Neural progenitor cell (in vitro differentiated cells): ENCODE data around the gene VPS35L. TPM values are rescaled to one million over a fixed set of nuclear protein-coding genes. Genes with fewer than 3 reads are reported as not detected.
A peak's percentile ranks its signal among the peaks of the same experiment; 100 is the strongest.

Experiments used
- DNase-seq: peaks from one replicate; pipeline ENCODE4 v3.0.0-alpha.2; 2016; ENCODE audit warnings: low spot score
- H2AFZ ChIP-seq: fragments of 200-600 bp; sonication (generic); replicated peaks from 2 replicates; pipeline ENCODE4 v1.6.1; 2016; ENCODE audit warnings: antibody characterized with exemption
- H3F3A ChIP-seq: fragments of 200-600 bp; sonication (generic); 2 replicates; pipeline ENCODE4 v1.6.1; 2016; ENCODE audit warnings: antibody characterized with exemption, low read depth
- H3K27ac ChIP-seq: fragments of 200-600 bp; sonication (generic); 2 replicates; pipeline ENCODE4 v1.5.1; 2016; ENCODE audit warnings: mild to moderate bottlenecking
- H3K27me3 ChIP-seq: fragments of 200-600 bp; sonication (generic); 2 replicates; pipeline ENCODE4 v1.6.1; 2016; ENCODE audit warnings: mild to moderate bottlenecking, moderate library complexity
- H3K36me3 ChIP-seq: fragments of 200-600 bp; sonication (generic); 2 replicates; pipeline ENCODE4 v1.5.1; 2016
- H3K4me1 ChIP-seq: fragments of 200-600 bp; sonication (generic); 2 replicates; pipeline ENCODE4 v1.6.1; 2016; ENCODE audit warnings: mixed run types
- H3K4me2 ChIP-seq: fragments of 200-600 bp; sonication (generic); 2 replicates; pipeline ENCODE4 v1.6.1; 2016
- H3K4me3 ChIP-seq: fragments of 200-600 bp; sonication (generic); 2 replicates; pipeline ENCODE4 v1.5.1; 2016
- H3K79me2 ChIP-seq: fragments of 200-600 bp; sonication (generic); 2 replicates; pipeline ENCODE4 v1.6.1; 2016; ENCODE audit warnings: low read depth
- H3K9ac ChIP-seq: fragments of 200-600 bp; sonication (generic); 2 replicates; pipeline ENCODE4 v1.6.1; 2016
- H3K9me3 ChIP-seq: fragments of 200-600 bp; sonication (generic); 2 replicates; pipeline ENCODE4 v1.5.1; 2016; ENCODE audit warnings: low read depth
- H4K20me1 ChIP-seq: fragments of 200-600 bp; sonication (generic); 2 replicates; pipeline ENCODE4 v1.6.1; 2016; ENCODE audit warnings: low read depth
- H3K27ac Mint-ChIP-seq: 3 replicates; pipeline ENCODE4 v1.8.0; 2021; ENCODE audit warnings: mixed read lengths
- H3K27me3 Mint-ChIP-seq: 2 replicates; pipeline ENCODE4 v1.8.0; 2022; ENCODE audit warnings: low read depth, mild to moderate bottlenecking, inconsistent platforms, moderate library complexity, mixed read lengths; ENCODE audit not compliant: insufficient read depth
- H3K36me3 Mint-ChIP-seq: 3 replicates; pipeline ENCODE4 v1.8.0; 2021; ENCODE audit warnings: mixed read lengths
- H3K4me1 Mint-ChIP-seq: 3 replicates; pipeline ENCODE4 v1.8.0; 2021; ENCODE audit warnings: mixed read lengths
- H3K4me3 Mint-ChIP-seq: 3 replicates; pipeline ENCODE4 v1.8.0; 2021; ENCODE audit warnings: mild to moderate bottlenecking, moderate library complexity, mixed read lengths
- H3K9me3 Mint-ChIP-seq: 3 replicates; pipeline ENCODE4 v1.8.0; 2020; ENCODE audit warnings: mixed read lengths
- CTCF ChIP-seq: fragments of 200-600 bp; sonication (generic); IDR thresholded peaks from 2 replicates; pipeline ENCODE4 v1.5.1; 2017; ENCODE audit warnings: antibody characterized with exemption, mild to moderate bottlenecking
- EZH2 ChIP-seq: fragments of 200-600 bp; sonication (generic); IDR thresholded peaks from 2 replicates; pipeline ENCODE4 v1.6.1; 2017; ENCODE audit warnings: antibody characterized with exemption, mild to moderate bottlenecking, moderate library complexity
- EZH2phosphoT487 ChIP-seq: fragments of 200-600 bp; sonication (generic); IDR thresholded peaks from 2 replicates; pipeline ENCODE4 v1.6.1; 2017; ENCODE audit warnings: antibody characterized with exemption
- total RNA-seq: library from RNA; depleted of rRNA; stranded (reverse); fragments of >200 nt; gene quantifications from 2 replicates; pipeline ENCODE4 v1.2.3, GENCODE V29; 2015; ENCODE audit warnings: low replicate concordance

Gene VPS35L
- total RNA-seq, 1 donor from 2014 or later: 57.1 TPM

- peak; percentile 76 for DNase-seq
- Histone ChIP-seq H3F3A (peaks cover 49% of the 10 kb centered on the region), H3K9me3 (no peaks in the 10 kb centered on the region), H3K4me3 (peak overlapping the region; percentile 87), H3K36me3 (peaks cover 6% of the 10 kb centered on the region), H3K27me3 (no peaks in the 10 kb centered on the region), H3K4me2 (peak overlapping the region; percentile 85), H3K4me1 (peaks cover 18% of the 10 kb centered on the region), H2AFZ (peak overlapping the region; percentile 100), H3K79me2 (peaks cover 88% of the 10 kb centered on the region), H3K27ac (peak overlapping the region; percentile 89), H4K20me1 (peaks cover 48% of the 10 kb centered on the region), H3K9ac (peak overlapping the region; percentile 87)
- H3K36me3 Mint-ChIP-seq: peaks cover 19% of the 10 kb centered on the region
- H3K27me3 Mint-ChIP-seq: no peaks in the 10 kb centered on the region
- no peak for TF ChIP-seq EZH2
- no peak for TF ChIP-seq CTCF
- TF ChIP-seq EZH2phosphoT487: no peak
- H3K9me3 Mint-ChIP-seq: no peaks in the 10 kb centered on the region
- peak overlapping the region; percentile 96 for H3K27ac Mint-ChIP-seq
- peak overlapping the region; percentile 99 for H3K4me3 Mint-ChIP-seq
- H3K4me1 Mint-ChIP-seq: peaks cover 47% of the 10 kb centered on the region
Measured at GRCh38 chr16:19717314-19717713, 161.8 kb downstream of the VPS35L start.

GRCh38 chr16:19717741-19718623 lies 162.5 kb downstream of the VPS35L start, which contains the start of the genes IQCK and KNOP1:
Gene IQCK (plus strand): TSS chr16:19718271. CDS start chr16:19718307, 36 bp downstream.
Gene KNOP1 (minus strand): TSS chr16:19718227. CDS start chr16:19715035, 3,192 bp downstream.
- TF ChIP-seq EZH2: peak; percentile 43
- TF ChIP-seq EZH2phosphoT487: no peak
- peak within 1 kb of the TSS; percentile 99 for H3K4me3 Mint-ChIP-seq
- Histone ChIP-seq H3F3A (peaks cover 46% of the 10 kb centered on the region), H3K27ac (peak within 1 kb of the TSS; percentile 89), H2AFZ (peak within 1 kb of the TSS; percentile 100), H3K36me3 (peaks cover 6% of the 10 kb centered on the region), H3K4me1 (peaks cover 18% of the 10 kb centered on the region), H3K9me3 (no peaks in the 10 kb centered on the region), H3K9ac (peak within 1 kb of the TSS; percentile 87), H3K4me3 (peak within 1 kb of the TSS; percentile 87), H3K79me2 (peaks cover 81% of the 10 kb centered on the region), H3K27me3 (no peaks in the 10 kb centered on the region), H4K20me1 (peaks cover 42% of the 10 kb centered on the region), H3K4me2 (peak within 1 kb of the TSS; percentile 85)
- peak within 1 kb of the TSS; percentile 96 for H3K27ac Mint-ChIP-seq
- peaks cover 52% of the 10 kb centered on the region for H3K4me1 Mint-ChIP-seq
- H3K27me3 Mint-ChIP-seq: no peaks in the 10 kb centered on the region
- peaks cover 20% of the 10 kb centered on the region for H3K36me3 Mint-ChIP-seq
- peak; percentile 97 for DNase-seq
- no peaks in the 10 kb centered on the region for H3K9me3 Mint-ChIP-seq

- DNase-seq: peak; percentile 78
- peak overlapping the region; percentile 99 for H3K4me3 Mint-ChIP-seq
- H3K27ac Mint-ChIP-seq: no peak overlapping the region
- H3K27ac ChIP-seq: peak overlapping the region; percentile 84
- H3K36me3 ChIP-seq: peaks cover 6% of the 10 kb centered on the region
- H3K36me3 Mint-ChIP-seq: peaks cover 21% of the 10 kb centered on the region
- H3K4me2 ChIP-seq: peak overlapping the region; percentile 85
- H3F3A ChIP-seq: peaks cover 44% of the 10 kb centered on the region
- TF ChIP-seq EZH2phosphoT487 (no peak), EZH2 (no peak), CTCF (no peak)
- no peaks in the 10 kb centered on the region for H3K27me3 ChIP-seq
- H3K4me1 Mint-ChIP-seq: peaks cover 56% of the 10 kb centered on the region
- peaks cover 18% of the 10 kb centered on the region for H3K4me1 ChIP-seq
- H4K20me1 ChIP-seq: peaks cover 36% of the 10 kb centered on the region
- no peaks in the 10 kb centered on the region for H3K9me3 ChIP-seq
- H3K4me3 ChIP-seq: peak overlapping the region; percentile 87
- H3K79me2 ChIP-seq: peaks cover 75% of the 10 kb centered on the region
- H2AFZ ChIP-seq: peak overlapping the region; percentile 100
- no peaks in the 10 kb centered on the region for H3K27me3 Mint-ChIP-seq
- H3K9me3 Mint-ChIP-seq: no peaks in the 10 kb centered on the region
- H3K9ac ChIP-seq: peak overlapping the region; percentile 17
Measured at GRCh38 chr16:19718624-19718965, 163.1 kb downstream of the VPS35L start.
